PC-9 (cell line): Measurements from ENCODE around the gene LSM14A.

Experiments
- CTCF ChIP-seq: fragments of 200-600 bp; sonication (generic); conservative IDR thresholded peaks from 2 replicates; pipeline ENCODE4 v1.6.1; 2017; ENCODE audit warnings: mixed run types, antibody characterized with exemption, mild to moderate bottlenecking, moderate library complexity
- EZH2 ChIP-seq: fragments of 200-600 bp; sonication (generic); IDR thresholded peaks from 2 replicates; pipeline ENCODE4 v1.8.0; 2017; ENCODE audit warnings: antibody characterized with exemption, low read depth

GRCh38 chr19:34188408-34188807, 16.1 kb downstream of the LSM14A start:
- no peak for TF ChIP-seq EZH2
- TF ChIP-seq CTCF = no peak
